Measurements from ENCODE around the gene RTN1.

The RTN1 gene

DNA sequence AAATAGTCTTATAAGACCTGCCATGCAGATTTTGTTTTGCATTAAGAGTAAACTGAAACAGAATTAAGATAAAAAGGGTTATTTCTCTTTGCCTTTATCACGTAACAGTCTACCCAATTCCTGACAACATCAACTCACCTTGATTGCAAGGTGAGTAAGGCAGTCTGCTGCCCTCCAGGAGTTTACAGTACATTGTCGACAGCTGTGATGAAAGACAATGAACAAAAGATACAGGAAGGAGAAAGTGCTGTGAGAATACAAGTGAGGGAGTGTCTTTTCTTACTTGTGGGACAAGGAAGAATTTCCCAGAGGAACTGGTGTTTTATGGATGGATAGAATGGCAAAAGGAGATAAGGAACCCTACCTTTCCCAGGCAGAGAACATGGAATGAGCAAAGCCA is 101.0 kb downstream of the RTN1 start:
- no peaks in the 10 kb centered on the region for H3K27me3 ChIP-seq (replicated peaks; ENCODE audit: control insufficient read depth, insufficient read depth, low read length)
- TF ChIP-seq, protein P1, sequence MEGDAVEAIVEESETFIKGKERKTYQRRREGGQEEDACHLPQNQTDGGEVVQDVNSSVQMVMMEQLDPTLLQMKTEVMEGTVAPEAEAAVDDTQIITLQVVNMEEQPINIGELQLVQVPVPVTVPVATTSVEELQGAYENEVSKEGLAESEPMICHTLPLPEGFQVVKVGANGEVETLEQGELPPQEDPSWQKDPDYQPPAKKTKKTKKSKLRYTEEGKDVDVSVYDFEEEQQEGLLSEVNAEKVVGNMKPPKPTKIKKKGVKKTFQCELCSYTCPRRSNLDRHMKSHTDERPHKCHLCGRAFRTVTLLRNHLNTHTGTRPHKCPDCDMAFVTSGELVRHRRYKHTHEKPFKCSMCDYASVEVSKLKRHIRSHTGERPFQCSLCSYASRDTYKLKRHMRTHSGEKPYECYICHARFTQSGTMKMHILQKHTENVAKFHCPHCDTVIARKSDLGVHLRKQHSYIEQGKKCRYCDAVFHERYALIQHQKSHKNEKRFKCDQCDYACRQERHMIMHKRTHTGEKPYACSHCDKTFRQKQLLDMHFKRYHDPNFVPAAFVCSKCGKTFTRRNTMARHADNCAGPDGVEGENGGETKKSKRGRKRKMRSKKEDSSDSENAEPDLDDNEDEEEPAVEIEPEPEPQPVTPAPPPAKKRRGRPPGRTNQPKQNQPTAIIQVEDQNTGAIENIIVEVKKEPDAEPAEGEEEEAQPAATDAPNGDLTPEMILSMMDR (IDR thresholded peaks at IDR 0.05; ENCODE audit: insufficient read depth, low read length, poor library complexity, severe bottlenecking): no peak
- H3K4me3 ChIP-seq (replicated peaks; ENCODE audit: low read depth, low read length): no peak overlapping the region
- H3K36me3 ChIP-seq (ENCODE audit: control insufficient read depth, insufficient read depth, low read length): no peaks in the 10 kb centered on the region
- DNase-seq (ENCODE audit: extremely low read depth, insufficient read length): no peak

DNA sequence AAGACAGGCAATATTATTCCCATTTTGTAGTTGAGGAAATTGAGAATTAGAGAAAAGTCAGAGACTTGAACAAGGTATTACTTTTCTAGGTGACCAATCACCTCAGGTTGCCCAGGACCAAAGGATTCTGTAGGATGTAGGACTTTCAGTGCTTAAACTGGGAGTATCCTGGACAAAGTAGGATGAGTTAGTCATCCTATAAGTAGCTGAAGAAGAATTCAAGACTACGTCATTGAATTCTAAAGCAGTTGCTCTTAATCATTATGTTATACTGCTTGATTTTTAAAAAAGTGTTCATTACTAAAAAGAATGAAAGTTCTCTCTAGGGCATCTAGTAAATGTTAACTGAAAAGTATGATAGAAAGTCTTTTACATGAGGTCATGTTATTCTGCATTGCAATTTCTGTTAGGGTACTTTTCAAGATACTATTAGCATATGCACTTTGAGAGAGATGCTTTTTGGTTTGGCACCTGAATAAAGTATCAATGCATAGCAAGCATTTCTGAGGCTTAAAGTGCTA is 101.7 kb downstream of the RTN1 start:
- TF ChIP-seq, protein P1 (IDR thresholded peaks at IDR 0.05; ENCODE audit: insufficient read depth, low read length, poor library complexity, severe bottlenecking): no peak
- Histone ChIP-seq H3K36me3 (ENCODE audit: control insufficient read depth, insufficient read depth, low read length) (no peaks in the 10 kb centered on the region), H3K4me3 (replicated peaks; ENCODE audit: low read depth, low read length) (no peak overlapping the region), H3K27me3 (replicated peaks; ENCODE audit: control insufficient read depth, insufficient read depth, low read length) (no peaks in the 10 kb centered on the region)
- no peak for DNase-seq (ENCODE audit: extremely low read depth, insufficient read length)

DNA sequence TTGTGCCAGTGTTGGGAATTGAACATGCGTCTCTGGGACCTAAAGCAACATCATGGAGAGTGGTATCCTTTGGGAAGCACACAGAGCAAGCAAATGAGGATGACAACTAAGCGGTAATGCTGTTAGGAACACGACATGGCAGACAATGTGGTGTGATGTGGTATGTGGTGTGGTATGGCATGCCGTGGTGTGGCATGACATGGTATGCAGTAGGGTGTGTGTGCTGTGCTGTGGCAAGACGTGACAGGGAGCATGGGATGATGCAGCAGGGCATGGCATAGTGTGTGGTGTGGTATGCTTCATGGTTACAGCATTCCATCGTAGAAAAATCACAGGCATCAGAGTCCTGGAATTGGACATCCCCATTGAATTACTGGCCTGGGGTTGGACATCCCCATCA is 108.7 kb downstream of the RTN1 start:
- no peaks in the 10 kb centered on the region; the same call in 1 of the 2 replicates for H3K27me3 ChIP-seq (replicated peaks; ENCODE audit: control insufficient read depth, insufficient read depth, low read length)
- DNase-seq (ENCODE audit: extremely low read depth, insufficient read length): no peak
- TF ChIP-seq, protein P1 (IDR thresholded peaks at IDR 0.05; ENCODE audit: insufficient read depth, low read length, poor library complexity, severe bottlenecking): no peak
- no peak overlapping the region for H3K4me3 ChIP-seq (replicated peaks; ENCODE audit: low read depth, low read length)
- no peaks in the 10 kb centered on the region for H3K36me3 ChIP-seq (ENCODE audit: control insufficient read depth, insufficient read depth, low read length)

DNA sequence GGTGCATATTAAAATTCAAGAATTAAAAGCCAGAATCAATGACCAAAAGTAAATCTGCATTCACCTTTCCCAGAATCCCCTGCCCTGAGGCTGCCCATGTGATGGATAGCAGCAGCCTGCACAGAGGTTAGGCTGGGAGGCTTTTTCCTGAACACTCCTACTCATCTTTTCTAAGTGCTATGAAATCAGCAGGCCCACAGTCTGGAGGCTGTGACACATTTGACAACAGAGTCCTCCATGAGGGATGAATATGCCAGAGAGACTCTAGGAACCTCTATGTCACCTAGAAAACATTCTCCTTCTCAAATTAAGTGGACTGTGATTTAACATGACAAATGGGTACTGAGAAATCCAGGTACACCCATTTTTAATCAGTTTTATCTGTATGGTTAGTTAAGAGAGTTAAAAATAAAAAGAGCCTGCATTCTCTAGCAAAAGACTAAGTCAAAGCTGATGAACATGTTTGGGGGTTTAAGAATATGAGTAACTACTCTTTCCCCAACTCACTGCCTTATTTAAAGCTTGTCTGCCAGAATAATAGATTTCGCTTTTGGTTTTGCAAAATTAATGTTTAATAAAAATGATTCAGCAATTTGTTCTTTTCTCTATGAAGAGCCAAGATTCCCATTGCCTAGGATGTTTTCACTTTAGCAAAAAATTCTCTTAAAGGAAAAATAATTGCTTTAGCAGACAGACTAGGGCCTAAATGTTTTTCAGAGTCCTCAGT is 115.0 kb downstream of the RTN1 start:
- no peaks in the 10 kb centered on the region for H3K27me3 ChIP-seq (replicated peaks; ENCODE audit: control insufficient read depth, insufficient read depth, low read length)
- H3K36me3 ChIP-seq (ENCODE audit: control insufficient read depth, insufficient read depth, low read length): no peaks in the 10 kb centered on the region
- TF ChIP-seq, protein P1 (IDR thresholded peaks at IDR 0.05; ENCODE audit: insufficient read depth, low read length, poor library complexity, severe bottlenecking): no peak
- no peak for DNase-seq (ENCODE audit: extremely low read depth, insufficient read length)
- H3K4me3 ChIP-seq (replicated peaks; ENCODE audit: low read depth, low read length): no peak overlapping the region

DNA sequence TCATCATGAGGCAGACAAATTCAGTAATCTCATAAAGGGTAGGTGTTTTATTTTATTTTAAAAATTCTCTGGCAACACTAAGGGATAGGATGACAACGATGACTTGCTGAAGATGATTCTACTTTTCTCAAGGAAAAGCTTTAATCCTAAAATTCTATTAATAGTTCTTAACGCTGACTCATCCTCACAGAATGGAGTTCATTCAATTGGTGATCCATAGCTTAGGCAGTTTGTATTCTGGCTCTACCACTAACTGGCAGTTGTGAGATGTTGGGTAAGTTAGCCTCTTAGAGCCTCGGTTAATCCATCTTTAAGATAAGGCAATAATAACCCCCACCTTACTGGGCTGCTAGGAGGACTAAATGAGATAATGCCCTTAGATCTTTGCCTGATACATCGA is 116.3 kb downstream of the RTN1 start:
- H3K36me3 ChIP-seq (ENCODE audit: control insufficient read depth, insufficient read depth, low read length): no peaks in the 10 kb centered on the region
- TF ChIP-seq, protein P1 (IDR thresholded peaks at IDR 0.05; ENCODE audit: insufficient read depth, low read length, poor library complexity, severe bottlenecking): no peak
- no peak for DNase-seq (ENCODE audit: extremely low read depth, insufficient read length)

More for the DNA sequence above, 116.3 kb downstream of the RTN1 start:
- H3K4me3 ChIP-seq (replicated peaks; ENCODE audit: low read depth, low read length): no peak overlapping the region
- no peaks in the 10 kb centered on the region for H3K27me3 ChIP-seq (replicated peaks; ENCODE audit: control insufficient read depth, insufficient read depth, low read length)

All from GM06990 (cell line).